ENCODE measurements around the gene CHRM4.

- TF ChIP-seq, protein P1, sequence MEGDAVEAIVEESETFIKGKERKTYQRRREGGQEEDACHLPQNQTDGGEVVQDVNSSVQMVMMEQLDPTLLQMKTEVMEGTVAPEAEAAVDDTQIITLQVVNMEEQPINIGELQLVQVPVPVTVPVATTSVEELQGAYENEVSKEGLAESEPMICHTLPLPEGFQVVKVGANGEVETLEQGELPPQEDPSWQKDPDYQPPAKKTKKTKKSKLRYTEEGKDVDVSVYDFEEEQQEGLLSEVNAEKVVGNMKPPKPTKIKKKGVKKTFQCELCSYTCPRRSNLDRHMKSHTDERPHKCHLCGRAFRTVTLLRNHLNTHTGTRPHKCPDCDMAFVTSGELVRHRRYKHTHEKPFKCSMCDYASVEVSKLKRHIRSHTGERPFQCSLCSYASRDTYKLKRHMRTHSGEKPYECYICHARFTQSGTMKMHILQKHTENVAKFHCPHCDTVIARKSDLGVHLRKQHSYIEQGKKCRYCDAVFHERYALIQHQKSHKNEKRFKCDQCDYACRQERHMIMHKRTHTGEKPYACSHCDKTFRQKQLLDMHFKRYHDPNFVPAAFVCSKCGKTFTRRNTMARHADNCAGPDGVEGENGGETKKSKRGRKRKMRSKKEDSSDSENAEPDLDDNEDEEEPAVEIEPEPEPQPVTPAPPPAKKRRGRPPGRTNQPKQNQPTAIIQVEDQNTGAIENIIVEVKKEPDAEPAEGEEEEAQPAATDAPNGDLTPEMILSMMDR (IDR thresholded peaks at IDR 0.05), result no peak
- TF ChIP-seq POLR2A (IDR thresholded peaks at IDR 0.05), result no peak
Measured at GRCh38 chr11:46386005-46386578, 5.5 kb downstream of the CHRM4 start.
